Measurements from ENCODE around the gene DLG2.

The DLG2 gene

DNA sequence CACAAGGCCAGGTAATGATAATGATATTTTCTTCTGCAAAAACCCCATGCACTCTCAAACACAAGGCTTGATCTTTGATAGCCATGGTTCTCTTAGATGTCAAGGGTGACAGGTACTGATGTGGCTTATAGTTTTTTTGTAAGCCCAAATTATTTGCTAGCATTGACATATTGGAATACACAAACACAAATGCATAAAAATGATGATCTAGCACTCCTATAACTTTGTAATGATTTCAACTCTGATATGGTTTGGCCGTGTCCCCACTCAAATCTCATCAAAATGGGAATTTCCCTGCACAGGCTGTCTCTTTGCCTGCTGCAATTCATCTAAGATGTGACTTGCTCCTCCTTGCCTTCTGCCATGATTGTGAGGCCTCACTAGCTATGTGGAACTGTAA lies 1768.5 kb downstream of the DLG2 start:
- no peak for FAIRE-seq

DNA sequence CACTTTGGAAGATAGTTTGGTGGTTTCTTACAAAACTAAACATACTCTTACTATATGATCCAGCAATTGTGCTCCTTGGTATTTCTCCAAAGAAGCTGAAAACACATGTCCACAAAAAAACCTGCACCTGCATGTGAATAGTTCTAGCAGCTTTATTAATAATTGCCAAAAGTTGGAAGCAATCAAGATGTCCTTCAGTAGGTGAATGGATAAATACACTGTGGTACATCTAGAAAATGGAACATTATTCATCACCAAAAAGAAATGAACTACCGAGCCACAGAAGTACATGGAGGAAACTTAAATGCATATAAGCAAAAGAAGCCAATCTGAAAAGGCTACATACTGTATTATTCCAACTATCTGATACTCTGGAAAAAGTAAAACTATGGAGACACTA lies 1771.9 kb downstream of the DLG2 start:
- FAIRE-seq = no peak

GRCh38 chr11:83852775-83853442 lies 1774.2 kb downstream of the DLG2 start:
- no peak for FAIRE-seq

- no peak for FAIRE-seq
Measured at GRCh38 chr11:83852012-83852411, 1775.1 kb downstream of the DLG2 start.

DNA sequence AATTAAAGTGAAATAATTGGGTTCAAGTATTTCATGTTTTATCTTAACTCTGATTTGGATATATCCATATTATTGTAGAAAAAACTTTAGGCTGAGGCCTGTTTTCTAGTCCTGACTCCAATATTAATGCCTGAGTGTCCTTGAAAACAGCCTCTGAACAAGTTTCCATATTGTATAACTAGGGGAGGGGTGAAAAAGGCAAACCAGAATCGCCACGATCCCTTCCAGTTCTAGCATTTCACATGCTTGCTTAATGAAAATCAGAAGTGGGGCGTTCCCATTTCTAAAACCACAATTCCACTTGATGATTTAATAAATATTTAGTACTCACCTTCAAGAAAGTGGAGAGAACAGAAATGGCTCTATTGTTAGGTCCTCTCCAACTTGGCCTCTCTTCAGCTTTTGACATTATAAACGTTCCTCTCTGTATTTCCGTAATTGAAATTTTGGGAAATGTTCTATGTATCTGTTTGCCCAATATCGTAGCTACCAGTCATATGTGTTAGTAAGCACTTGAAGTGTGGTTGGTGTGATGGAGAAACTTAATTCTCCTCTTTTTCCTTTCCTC lies 1779.6 kb downstream of the DLG2 start:
- no peak for FAIRE-seq

- no peak for FAIRE-seq
Measured at GRCh38 chr11:83845797-83846196, 1781.3 kb downstream of the DLG2 start.

DNA sequence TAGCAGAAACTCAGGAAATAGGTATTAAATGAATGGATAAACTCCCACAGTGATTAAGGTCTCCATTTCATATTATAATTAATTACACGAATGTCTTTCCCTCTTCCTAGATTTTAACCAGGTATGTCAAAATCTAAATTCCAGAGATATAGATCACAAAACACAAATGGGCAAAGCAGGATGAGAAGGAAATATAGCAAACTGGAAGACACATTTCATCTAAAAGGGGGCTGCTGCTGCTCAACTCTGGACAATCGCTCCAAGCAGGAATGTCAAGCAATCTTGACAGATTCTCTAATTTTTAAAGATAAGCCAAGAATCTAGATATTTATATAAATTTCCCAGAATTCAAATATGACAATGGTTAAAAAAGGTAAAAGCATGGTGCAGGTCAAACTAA lies 1786.8 kb downstream of the DLG2 start:
- FAIRE-seq = no peak

DNA sequence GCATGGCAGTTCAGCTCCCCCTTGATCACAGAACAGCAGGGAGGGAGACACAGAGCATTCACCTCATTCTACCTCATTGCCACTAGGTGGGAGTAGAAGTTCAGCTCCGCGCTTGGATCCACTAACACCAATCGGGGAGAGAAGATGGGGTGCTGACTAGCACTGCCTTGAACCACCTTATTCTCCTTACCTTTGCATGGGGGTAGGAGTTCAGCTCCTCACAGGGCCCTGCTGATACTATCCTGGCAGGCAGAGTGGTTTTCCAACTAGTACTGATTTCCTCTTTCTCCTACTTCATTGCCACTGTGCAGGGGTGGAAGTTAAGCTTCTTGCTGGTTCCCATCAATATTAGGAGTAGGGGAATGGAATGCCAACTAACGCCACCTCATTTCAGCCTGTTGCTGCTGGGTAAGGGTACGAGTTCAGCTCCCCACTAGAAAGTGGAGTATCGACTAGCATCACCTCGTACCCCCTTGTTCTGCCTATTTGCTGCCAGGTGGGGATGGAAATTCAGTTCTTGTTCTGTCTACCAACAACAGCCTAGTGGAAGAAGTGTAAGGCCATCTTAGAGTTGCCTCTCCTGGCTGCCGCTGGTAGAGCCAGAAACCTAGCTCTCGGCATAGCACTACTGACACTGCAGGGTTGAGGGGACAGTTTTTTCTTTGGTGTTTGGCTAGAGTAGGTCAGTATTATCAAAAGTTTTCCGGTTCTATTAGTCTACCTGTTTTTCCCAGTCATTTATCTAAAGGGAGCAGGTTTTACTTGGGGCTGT lies 1790.1 kb downstream of the DLG2 start:
- FAIRE-seq = no peak

DNA sequence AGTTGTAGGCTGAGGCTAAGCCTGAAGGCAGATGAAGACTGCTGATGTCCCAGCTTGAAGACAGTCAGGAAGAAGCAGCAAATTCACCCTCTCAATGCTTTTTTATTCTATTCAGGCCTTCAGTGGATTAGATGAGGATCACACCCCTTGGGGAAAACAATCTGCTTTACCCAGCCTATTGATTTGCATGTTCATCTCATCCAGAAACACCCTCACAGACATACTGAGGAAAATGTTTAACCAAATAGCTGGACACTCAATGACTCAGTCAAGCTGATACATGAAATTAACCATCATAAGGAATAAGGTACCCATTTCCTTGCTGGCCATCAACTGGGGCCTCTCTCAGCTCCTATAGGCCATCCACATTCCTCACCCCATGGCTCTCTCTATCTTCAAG lies 1791.1 kb downstream of the DLG2 start:
- FAIRE-seq = no peak

DNA sequence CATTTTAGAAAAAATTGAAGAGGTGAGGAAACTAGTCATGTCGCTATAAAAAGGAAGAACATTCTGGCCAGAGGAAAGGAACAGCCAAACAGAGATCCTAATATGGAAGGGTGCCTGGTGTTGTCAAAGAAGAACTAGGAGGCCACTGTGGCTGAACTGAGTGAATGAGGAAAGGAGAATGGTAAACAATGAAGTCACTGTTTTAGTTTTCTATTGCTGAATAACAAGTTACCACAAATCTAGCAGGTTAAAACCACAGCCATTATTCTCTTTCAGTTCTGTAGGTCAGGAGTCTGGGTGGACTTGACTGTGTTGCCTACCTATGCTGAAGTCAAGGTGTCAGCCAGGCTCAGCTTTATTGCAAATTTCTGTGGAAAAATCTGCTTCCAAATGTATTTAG lies 1791.7 kb downstream of the DLG2 start:
- FAIRE-seq = no peak

DNA sequence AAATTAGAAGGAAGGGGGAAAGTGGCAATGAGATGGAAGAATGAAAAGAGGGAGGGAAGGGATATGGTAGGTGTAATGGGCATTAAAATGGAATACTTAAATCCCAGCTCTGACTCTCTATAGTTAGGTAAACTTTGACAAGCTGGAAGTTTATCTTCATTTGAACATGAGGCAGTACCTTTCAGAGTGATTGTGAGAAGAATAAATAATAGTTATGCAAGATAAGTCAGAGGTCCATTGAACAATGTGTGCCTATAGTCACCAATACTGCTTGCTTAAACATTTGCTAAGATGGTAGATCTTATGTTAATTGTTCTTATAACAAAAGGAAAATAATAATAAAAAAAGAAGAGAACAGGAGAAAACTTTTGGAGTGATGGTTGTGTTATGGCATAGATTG lies 1795.2 kb downstream of the DLG2 start:
- no peak for FAIRE-seq

DNA sequence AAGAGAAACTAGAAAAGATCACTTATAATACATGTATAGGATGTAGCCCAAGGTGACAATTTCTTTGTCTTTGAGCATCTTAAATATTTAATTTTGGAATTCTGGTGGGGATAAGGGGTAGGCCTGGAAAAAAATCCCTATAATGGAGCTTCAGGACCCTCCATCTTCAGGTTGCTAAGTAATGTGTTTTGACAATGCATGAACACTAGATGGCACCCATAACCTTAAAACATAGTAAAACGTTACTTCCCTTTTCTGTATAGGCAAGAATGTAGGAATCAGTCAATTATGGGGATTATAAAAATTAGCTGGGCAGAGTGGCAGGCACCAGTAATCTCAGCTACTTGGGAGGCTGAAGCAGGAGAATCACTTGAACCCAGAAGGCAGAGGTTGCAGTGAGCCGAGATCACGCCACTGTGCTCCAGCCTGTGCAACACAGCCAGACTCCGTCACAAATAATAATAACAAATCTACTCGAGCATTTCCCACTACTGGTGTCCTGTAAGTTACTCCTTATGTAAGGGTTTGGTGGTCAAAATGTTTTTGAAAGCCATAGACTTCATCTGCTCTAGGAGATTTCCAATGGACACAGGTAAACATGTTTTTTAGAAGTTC lies 1799.1 kb downstream of the DLG2 start:
- peak; percentile 13 for FAIRE-seq

DNA sequence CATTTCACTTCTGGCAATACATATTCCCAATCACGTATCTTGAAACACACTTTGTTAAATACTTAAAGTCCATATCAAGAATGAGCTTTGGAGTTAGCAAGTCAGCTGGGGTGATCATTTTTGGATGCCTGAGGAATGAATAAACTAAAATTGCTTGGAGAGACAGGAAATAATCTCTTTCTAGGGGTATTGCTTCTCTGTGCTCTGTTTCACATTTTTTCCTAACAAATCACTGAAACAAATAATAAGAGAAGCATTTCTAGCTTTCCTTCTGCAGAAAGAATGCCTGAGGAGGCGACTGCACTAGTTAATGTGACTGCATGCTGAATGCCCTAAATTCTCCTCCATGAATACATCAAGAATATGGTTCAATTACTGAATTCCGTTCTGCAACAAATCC lies 1799.6 kb downstream of the DLG2 start:
- no peak for FAIRE-seq

GRCh38 chr11:83826078-83826477 lies 1801.1 kb downstream of the DLG2 start:
- no peak for FAIRE-seq

DNA sequence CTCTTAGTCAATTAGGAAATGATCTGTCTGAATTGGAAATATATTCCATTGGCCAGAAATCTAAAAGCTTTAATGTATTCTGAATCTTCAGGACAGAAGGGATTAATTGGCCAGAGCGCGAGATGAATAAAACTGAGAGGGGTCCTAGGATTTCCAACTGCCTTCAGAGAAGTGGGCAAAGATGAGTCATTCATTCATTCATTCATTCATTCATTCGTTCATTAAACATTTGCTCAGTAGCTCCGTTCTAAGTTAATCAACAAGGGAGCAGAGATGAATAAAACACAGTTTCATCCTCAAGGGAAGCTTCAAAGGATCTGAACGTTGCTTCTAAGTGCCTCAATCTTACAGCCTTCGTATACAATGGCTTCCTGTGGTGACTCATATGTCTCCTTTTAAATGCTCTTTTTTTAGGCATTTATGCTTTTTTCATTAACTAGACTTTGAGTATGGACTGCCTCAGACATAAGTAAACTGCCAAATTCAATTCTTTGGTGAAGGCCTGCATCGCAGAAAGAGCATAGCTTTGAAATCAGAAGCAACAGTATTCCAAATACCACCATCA lies 1803.6 kb downstream of the DLG2 start:
- FAIRE-seq = no peak

- peak; percentile 81 for FAIRE-seq
Measured at GRCh38 chr11:83819931-83820549, 1807.1 kb downstream of the DLG2 start.

DNA sequence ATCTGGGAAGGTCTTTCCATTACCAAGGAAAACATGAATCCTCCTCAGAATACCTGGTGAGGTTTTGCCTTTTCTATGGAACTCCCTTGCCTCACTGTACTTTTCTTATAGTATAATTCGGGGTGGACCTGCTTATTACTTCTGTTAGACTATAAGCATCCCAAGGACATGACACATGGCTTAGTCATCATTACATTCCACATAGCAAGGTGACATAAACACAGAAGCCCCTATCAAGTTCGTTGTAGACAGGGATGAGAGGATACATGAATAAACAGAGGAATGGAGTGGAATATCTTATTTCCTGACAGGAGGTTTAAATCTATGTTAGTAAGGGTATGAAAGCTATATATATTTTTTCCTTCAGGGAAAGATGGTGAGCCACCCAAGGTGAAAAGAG lies 1808.8 kb downstream of the DLG2 start:
- no peak for FAIRE-seq

DNA sequence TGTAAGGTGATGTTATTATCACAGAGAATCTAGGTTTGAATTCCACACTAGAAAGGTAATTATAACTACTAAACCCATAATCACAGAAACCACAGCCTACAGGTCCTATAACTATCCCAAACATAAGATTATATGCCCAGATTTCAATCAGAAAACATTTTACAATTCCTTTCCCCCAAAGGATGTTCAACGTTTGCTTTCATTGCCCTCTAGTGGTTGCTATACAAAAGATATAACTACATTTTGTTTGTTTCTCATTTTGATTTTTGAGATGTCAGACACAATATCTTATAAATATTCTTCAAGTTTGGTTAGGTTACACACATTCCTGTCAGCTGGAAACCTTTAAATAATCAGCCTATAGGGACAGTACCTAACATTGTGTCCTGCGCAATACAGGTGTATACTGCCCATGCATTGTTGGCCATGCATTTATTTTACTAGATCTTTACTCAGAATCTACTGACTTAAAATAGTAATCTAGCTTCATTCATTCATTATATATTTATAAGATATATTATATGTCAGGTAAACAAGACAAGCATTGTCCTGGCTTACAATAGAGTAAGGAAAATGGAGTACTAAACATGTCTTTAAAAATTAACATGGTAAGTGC lies 1810.5 kb downstream of the DLG2 start:
- peak; percentile 90 for FAIRE-seq

- no peak for FAIRE-seq
Measured at GRCh38 chr11:83815736-83816135, 1811.4 kb downstream of the DLG2 start.

GRCh38 chr11:83813296-83813695 lies 1813.8 kb downstream of the DLG2 start:
- FAIRE-seq = no peak

- no peak for FAIRE-seq
Measured at GRCh38 chr11:83809274-83809673, 1817.9 kb downstream of the DLG2 start.

- FAIRE-seq = no peak
Measured at GRCh38 chr11:83801799-83802198, 1825.3 kb downstream of the DLG2 start.

GRCh38 chr11:83793310-83793709 lies 1833.8 kb downstream of the DLG2 start:
- FAIRE-seq = no peak

Measured in G401.6 (cell line).